SK-N-SH (cell line): ENCODE results near the gene KPNB1. TPM values are rescaled to one million over a fixed set of nuclear protein-coding genes. Genes with fewer than 3 reads are reported as not detected.

Source experiments
- CTCF ChIA-PET: fragments of 300-600, 350-600 bp; formaldehyde crosslinking; extraction: SDS; loops from one replicate; lab custom pipeline; 2021; lab: Yijun Ruan, JAX
- POLR2A ChIA-PET: fragments of 350-600 bp; sonication (Branson Sonifier 250); formaldehyde crosslinking; extraction: SDS; loops from one replicate; lab custom pipeline; 2020; ENCODE audit warnings: antibody characterized with exemption, inconsistent platforms; lab: Yijun Ruan, JAX
- DNase-seq: peaks from one replicate; pipeline ENCODE4 v3.0.0; 2012
- H2AFZ ChIP-seq: fragments of 200-600 bp; sonication (generic); 2 replicates; pipeline ENCODE4 v1.8.1; 2016; ENCODE audit warnings: antibody characterized with exemption, mild to moderate bottlenecking, low read depth
- H3F3A ChIP-seq: fragments of 200-600 bp; sonication (generic); replicated peaks from 2 replicates; pipeline ENCODE3; 2016; ENCODE audit warnings: antibody characterized with exemption, mild to moderate bottlenecking; ENCODE audit not compliant: insufficient read depth
- H3K27ac ChIP-seq, 2 experiments: fragments of 200-500 bp in 1 of 2; fragments of 200-600 bp in 1 of 2; sonication (Bioruptor generic) in 1 of 2; sonication (generic), shearing (Covaris generic) in 1 of 2; 2 replicates each; pipeline versions ENCODE4 v1.5.1 to v1.6.1; 2014 to 2016; ENCODE audit warnings: low read depth in 2 of 2, inconsistent platforms in 1 of 2, low read length in 1 of 2, mild to moderate bottlenecking in 1 of 2, mixed read lengths in 1 of 2
- H3K27me3 ChIP-seq: fragments of 200-600 bp; sonication (generic), shearing (Covaris generic); 2 replicates; pipeline ENCODE4 v1.6.1; 2016; ENCODE audit warnings: mixed run types; ENCODE audit not compliant: insufficient read depth
- H3K36me3 ChIP-seq, 2 experiments: fragments of 200-500 bp in 1 of 2; fragments of 200-600 bp in 1 of 2; sonication (Bioruptor generic) in 1 of 2; sonication (generic) in 1 of 2; replicated peaks in 1 of 2; 2 replicates each; pipeline versions ENCODE3 to v1.5.1; 2014 to 2016; ENCODE audit warnings: low read length in 1 of 2, mild to moderate bottlenecking in 1 of 2; ENCODE audit not compliant: insufficient read depth in 2 of 2, control insufficient read depth in 1 of 2
- H3K4me1 ChIP-seq, 2 experiments: fragments of 200-500 bp in 1 of 2; fragments of 200-600 bp in 1 of 2; sonication (Bioruptor generic) in 1 of 2; sonication (generic), shearing (Covaris generic) in 1 of 2; 2 replicates each; pipeline versions ENCODE4 v1.5.1 to v1.6.1; 2014 to 2016; ENCODE audit warnings: low read depth in 1 of 2, low read length in 1 of 2, mixed run types in 1 of 2; ENCODE audit not compliant: insufficient read depth in 2 of 2, control insufficient read depth in 1 of 2
- H3K4me2 ChIP-seq: fragments of 200-600 bp; sonication (generic), shearing (Covaris generic); 2 replicates; pipeline ENCODE4 v1.6.1; 2017; ENCODE audit warnings: mixed run types
- H3K4me3 ChIP-seq, 2 experiments: fragments of 200-500 bp in 1 of 2; fragments of 200-600 bp in 1 of 2; sonication (Bioruptor generic) in 1 of 2; sonication (generic), shearing (Covaris generic) in 1 of 2; 2 replicates each; pipeline versions ENCODE4 v1.5.1 to v1.8.1; 2014 to 2016; ENCODE audit warnings: low read depth in 2 of 2, inconsistent platforms in 1 of 2, low read length in 1 of 2, mild to moderate bottlenecking in 1 of 2, mixed read lengths in 1 of 2, moderate library complexity in 1 of 2
- H3K79me2 ChIP-seq: fragments of 200-600 bp; sonication (generic); 2 replicates; pipeline ENCODE4 v1.8.1; 2017; ENCODE audit warnings: mild to moderate bottlenecking; ENCODE audit not compliant: insufficient read depth
- H3K9ac ChIP-seq: fragments of 200-600 bp; sonication (generic); 2 replicates; pipeline ENCODE4 v1.6.1; 2017; ENCODE audit warnings: mixed run types
- H3K9me2 ChIP-seq: fragments of 200-600 bp; sonication (generic); 2 replicates; pipeline ENCODE4 v1.6.1; 2017; ENCODE audit warnings: mixed run types
- H3K9me3 ChIP-seq: fragments of 200-600 bp; sonication (generic); 2 replicates; pipeline ENCODE4 v1.6.1; 2017; ENCODE audit warnings: mixed run types, mild to moderate bottlenecking, moderate library complexity
- H4K20me1 ChIP-seq: fragments of 200-600 bp; sonication (generic); 2 replicates; pipeline ENCODE4 v1.6.1; 2017; ENCODE audit warnings: mild to moderate bottlenecking, mixed run types; ENCODE audit not compliant: insufficient read depth
- EZH2phosphoT487 ChIP-seq: fragments of 200-600 bp; sonication (generic); IDR thresholded peaks from 2 replicates; pipeline ENCODE4 v1.6.1; 2017; ENCODE audit warnings: low read depth, mixed run types, mild to moderate bottlenecking, antibody characterized with exemption, moderate library complexity, borderline replicate concordance
- FOXJ3 ChIP-seq: sonication (generic); formaldehyde crosslinking; IDR thresholded peaks from 2 replicates; pipeline ENCODE4 v1.5.1; 2020; ENCODE audit warnings: mild to moderate bottlenecking, missing genetic modification reagents
- GATA2 ChIP-seq: sonication (generic); formaldehyde crosslinking; IDR thresholded peaks from 2 replicates; pipeline ENCODE4 v1.5.0; 2020; ENCODE audit warnings: mild to moderate bottlenecking, missing genetic modification reagents
- NFIC ChIP-seq: IDR thresholded peaks from 2 replicates; pipeline ENCODE4 v1.4.0; 2012; ENCODE audit warnings: borderline replicate concordance
- NRF1 ChIP-seq: IDR thresholded peaks from 2 replicates; pipeline ENCODE4 v1.6.1; 2012; ENCODE audit warnings: low read depth, mild to moderate bottlenecking, low read length
- RCOR1 ChIP-seq: fragments of 150-350 bp; IDR thresholded peaks from 2 replicates; pipeline ENCODE4 v1.6.1; 2017; ENCODE audit warnings: antibody characterized with exemption, low read length
- RFX5 ChIP-seq: IDR thresholded peaks from 2 replicates; pipeline ENCODE4 v1.6.1; 2012; ENCODE audit warnings: mild to moderate bottlenecking, improper control_type of control experiment, low read length
- SMC3 ChIP-seq: IDR thresholded peaks from 2 replicates; pipeline ENCODE4 v1.6.1; 2012; ENCODE audit warnings: low read depth, low read length, improper control_type of control experiment
- TCF12 ChIP-seq: IDR thresholded peaks from 2 replicates; pipeline ENCODE4 v1.4.0; 2012
- WGBS: methylation state at CpG from one replicate; pipeline ENCODE4 v1.1.6; 2017; ENCODE audit warnings: low lambda C conversion rate; 5-methylcytosine and 5-hydroxymethylcytosine counted together
- polyA plus RNA-seq, 3 experiments: library from polyadenylated mRNA; depleted of rRNA; stranded (reverse); fragments of >200 nt; gene quantifications; 2 replicates each; pipeline ENCODE4 v1.2.3, GENCODE V29; 2012
- TF ChIP-seq, protein P1 (sequence below): IDR thresholded peaks from 2 replicates; pipeline ENCODE4 v1.4.0; 2012; ENCODE audit warnings: low read depth
- TF ChIP-seq, protein P2 (sequence below): IDR thresholded peaks from 2 replicates; pipeline ENCODE4 v1.4.0; 2012; ENCODE audit warnings: low read depth, borderline replicate concordance

KPNB1 gene
- polyA plus RNA-seq, 1 of the 3 experiments (the other 2 are of a cell fraction): 89.5 TPM

DNA sequence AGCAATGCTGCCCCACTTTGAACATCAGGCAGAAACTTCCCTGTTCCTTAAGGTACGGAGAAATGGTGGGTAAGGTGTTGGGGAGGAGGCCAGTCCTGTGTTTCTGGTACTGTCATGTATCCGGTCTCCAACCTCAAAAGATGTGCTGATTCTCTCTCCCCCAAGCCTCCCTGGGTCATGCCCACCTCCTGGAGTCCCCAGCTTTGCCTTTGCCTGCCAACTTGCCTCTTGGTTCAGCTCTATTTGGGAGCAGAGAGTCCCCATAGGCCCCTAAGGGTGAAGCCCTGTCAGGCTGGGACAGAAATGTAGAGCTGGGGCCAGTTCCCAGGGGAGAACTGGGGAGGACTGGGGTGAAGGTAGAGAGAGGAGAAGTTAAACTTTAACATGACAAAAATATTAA is 81.7 kb downstream of the KPNB1 start:
- DNase-seq: peak; percentile 14

DNA sequence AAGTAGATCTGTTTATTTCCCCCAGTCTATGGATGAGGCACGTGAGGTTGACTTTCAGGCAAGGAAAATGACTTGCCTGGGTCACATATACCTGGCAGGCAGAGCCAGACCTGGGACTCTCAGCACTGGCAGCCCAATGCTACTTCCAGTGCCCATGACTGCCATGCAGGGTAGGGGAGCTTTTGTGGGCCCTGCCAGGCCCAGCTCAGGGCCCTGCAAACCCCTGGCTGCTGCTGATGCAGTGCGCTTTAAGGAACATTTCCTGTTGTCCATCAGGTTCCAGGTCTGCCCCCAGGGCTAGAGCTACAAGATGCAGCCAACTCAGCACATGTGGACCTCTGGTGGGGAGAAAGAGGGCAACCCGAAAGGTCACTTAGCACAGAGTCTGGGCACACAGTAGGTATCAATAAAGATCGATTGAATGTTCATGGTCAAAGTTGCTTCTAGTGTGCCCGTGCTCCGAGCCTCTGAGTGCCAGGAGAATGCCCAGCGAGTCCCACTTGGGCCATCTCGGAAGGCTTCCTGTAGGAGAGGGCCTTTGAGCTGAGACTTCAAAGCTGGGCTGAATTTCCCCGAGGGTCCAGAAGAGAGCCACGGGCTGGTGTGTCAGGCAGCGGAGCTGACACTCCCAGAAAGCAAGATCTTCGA is 82.8 kb downstream of the KPNB1 start:
- H3K4me1 ChIP-seq: peaks cover 0 to 17% of the 10 kb centered on the region in 2 experiments; a peak in 1 of 4 replicates

More for the DNA sequence above, 81.7 kb downstream of the KPNB1 start:
- ChIA-PET CTCF (interaction anchor here (1.2 to 9.9 kb wide), 6 partner anchors 13 to 44 kb away, joined by 3 to 109 read pairs (median 6); no protein-coding TSS in a partner anchor), POLR2A (no interaction called here)
- H3K4me1 ChIP-seq: peaks cover 0 to 28% of the 10 kb centered on the region in 2 experiments; a peak in 1 of 4 replicates
- no peaks in the 10 kb centered on the region for H3K79me2 ChIP-seq
- H3K9ac ChIP-seq: no peak overlapping the region
- peaks cover 85% of the 10 kb centered on the region for H3K27me3 ChIP-seq
- no peak overlapping the region for H3K4me3 ChIP-seq
- no peaks in the 10 kb centered on the region for H3K36me3 ChIP-seq
- no peak overlapping the region for H3K4me2 ChIP-seq
- 0 out of 2 replicates have a peak, but pooled peaks cover 6% of the 10 kb centered on the region for H4K20me1 ChIP-seq
- 67% methylated on average over 2 of the region's 2 CpGs for WGBS
- no peaks in the 10 kb centered on the region for H3K9me2 ChIP-seq
- no peak for TF ChIP-seq SMC3
- peaks cover 6% of the 10 kb centered on the region for H3F3A ChIP-seq
- no peaks in the 10 kb centered on the region for H3K9me3 ChIP-seq
- H2AFZ ChIP-seq: no peak overlapping the region
- no peak overlapping the region for H3K27ac ChIP-seq

More for the DNA sequence above, 82.8 kb downstream of the KPNB1 start:
- no peaks in the 10 kb centered on the region for H3K9me3 ChIP-seq
- no peak overlapping the region for H2AFZ ChIP-seq
- no peak for TF ChIP-seq GATA2
- no peak for TF ChIP-seq FOXJ3 (CRISPR knock-in tag)
- no peak for TF ChIP-seq TCF12
- TF ChIP-seq, protein P1, sequence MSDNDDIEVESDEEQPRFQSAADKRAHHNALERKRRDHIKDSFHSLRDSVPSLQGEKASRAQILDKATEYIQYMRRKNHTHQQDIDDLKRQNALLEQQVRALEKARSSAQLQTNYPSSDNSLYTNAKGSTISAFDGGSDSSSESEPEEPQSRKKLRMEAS: no peak
- TF ChIP-seq EZH2phosphoT487: no peak
- no peak for TF ChIP-seq RFX5
- no peak for TF ChIP-seq NRF1
- TF ChIP-seq, protein P2, sequence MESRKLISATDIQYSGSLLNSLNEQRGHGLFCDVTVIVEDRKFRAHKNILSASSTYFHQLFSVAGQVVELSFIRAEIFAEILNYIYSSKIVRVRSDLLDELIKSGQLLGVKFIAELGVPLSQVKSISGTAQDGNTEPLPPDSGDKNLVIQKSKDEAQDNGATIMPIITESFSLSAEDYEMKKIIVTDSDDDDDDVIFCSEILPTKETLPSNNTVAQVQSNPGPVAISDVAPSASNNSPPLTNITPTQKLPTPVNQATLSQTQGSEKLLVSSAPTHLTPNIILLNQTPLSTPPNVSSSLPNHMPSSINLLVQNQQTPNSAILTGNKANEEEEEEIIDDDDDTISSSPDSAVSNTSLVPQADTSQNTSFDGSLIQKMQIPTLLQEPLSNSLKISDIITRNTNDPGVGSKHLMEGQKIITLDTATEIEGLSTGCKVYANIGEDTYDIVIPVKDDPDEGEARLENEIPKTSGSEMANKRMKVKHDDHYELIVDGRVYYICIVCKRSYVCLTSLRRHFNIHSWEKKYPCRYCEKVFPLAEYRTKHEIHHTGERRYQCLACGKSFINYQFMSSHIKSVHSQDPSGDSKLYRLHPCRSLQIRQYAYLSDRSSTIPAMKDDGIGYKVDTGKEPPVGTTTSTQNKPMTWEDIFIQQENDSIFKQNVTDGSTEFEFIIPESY: no peak
- no peak for TF ChIP-seq RCOR1
- TF ChIP-seq NFIC: no peak
- no peak overlapping the region for H3K9ac ChIP-seq
- 29% methylated on average over 7 of the region's 12 CpGs for WGBS
- POLR2A ChIA-PET: interaction anchor here (0.6 to 1.3 kb wide), 3 partner anchors 9 to 99 kb away, joined by 3 read pairs; partner anchors contain the start of genes LRRC46 and MRPL10
- H4K20me1 ChIP-seq: 0 out of 2 replicates have a peak, but pooled peaks cover 6% of the 10 kb centered on the region
- H3K27me3 ChIP-seq: peaks cover 84% of the 10 kb centered on the region
- H3K9me2 ChIP-seq: no peaks in the 10 kb centered on the region
- peaks cover 6% of the 10 kb centered on the region for H3F3A ChIP-seq
- peak overlapping the region in 1 of 2 experiments; percentile 25; a peak in 1 of 4 replicates for H3K4me3 ChIP-seq
- CTCF ChIA-PET: interaction anchor here (0.9 to 9.9 kb wide), 16 partner anchors 10 to 108 kb away, joined by 3 to 109 read pairs (median 5); partner anchors contain the start of genes OSBPL7 and SCRN2
- peak; percentile 46 for DNase-seq
- no peak overlapping the region for H3K27ac ChIP-seq
- H3K4me2 ChIP-seq: 0 out of 2 replicates have a peak overlapping the region, but pooled peaks have one; percentile 64
- no peaks in the 10 kb centered on the region for H3K36me3 ChIP-seq
- no peaks in the 10 kb centered on the region for H3K79me2 ChIP-seq
